ENCODE data around the gene SLC7A6.

The SLC7A6 gene

GRCh38 chr16:68235108-68235886, 29.0 kb upstream of the SLC7A6 start:
- DNase-seq, result no peak

DNA sequence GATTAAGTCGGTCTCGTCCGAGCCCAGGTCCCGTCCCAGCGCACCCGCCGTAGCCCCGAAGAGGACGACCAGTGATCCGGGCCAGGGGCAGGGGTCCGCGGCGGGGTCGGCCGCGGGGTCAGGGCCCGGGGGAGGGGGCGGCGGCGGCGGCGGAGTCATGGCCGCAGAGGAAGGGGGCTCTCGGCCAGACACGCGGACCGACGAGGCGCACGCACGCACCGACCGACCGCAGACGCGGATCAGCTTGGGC, 28.5 kb upstream of the SLC7A6 start, which contains the start of gene ESRP2:
Gene ESRP2 (minus strand): TSS at position 241 of the 250 bp plus-strand sequence. CDS start 82 bp downstream, at position 159.
- DNase-seq, result no peak

DNA sequence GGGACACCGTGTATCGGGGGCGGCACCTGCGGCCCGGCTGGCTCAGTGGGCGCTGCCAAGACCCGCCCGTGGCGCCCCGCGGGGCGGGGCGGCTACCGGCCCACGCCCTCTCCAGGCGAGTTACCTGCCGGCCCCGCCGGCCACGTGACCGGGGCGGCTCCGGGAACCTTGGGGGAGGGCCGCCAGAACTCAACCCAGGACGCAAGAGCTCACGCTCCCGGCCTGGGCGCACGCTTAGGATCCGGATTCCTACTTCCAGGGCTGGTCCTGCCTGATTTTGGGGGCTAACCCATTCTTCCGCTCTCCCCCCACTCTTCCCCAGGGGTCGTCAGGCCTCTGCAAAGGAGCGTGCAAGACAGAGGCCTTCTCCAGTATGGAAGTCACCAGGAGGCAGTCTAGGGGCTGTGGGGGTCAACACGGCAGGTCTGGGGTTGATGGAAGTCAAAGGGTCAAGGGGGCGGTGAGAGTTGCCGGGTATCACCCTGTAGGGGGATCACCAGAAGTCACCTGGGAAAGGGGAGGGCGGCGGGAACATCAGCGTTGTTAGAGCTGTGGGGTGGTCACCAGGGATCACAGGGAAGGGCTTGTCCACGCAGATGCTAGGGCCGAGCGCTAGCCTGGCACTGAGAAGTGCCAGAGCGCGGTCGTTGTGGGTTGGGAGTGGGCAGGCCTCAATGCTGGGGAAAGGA, 28.0 kb upstream of the SLC7A6 start:
- no peak for DNase-seq

- no peak for DNase-seq
Measured at GRCh38 chr16:68236826-68237242, 27.5 kb upstream of the SLC7A6 start.

DNA sequence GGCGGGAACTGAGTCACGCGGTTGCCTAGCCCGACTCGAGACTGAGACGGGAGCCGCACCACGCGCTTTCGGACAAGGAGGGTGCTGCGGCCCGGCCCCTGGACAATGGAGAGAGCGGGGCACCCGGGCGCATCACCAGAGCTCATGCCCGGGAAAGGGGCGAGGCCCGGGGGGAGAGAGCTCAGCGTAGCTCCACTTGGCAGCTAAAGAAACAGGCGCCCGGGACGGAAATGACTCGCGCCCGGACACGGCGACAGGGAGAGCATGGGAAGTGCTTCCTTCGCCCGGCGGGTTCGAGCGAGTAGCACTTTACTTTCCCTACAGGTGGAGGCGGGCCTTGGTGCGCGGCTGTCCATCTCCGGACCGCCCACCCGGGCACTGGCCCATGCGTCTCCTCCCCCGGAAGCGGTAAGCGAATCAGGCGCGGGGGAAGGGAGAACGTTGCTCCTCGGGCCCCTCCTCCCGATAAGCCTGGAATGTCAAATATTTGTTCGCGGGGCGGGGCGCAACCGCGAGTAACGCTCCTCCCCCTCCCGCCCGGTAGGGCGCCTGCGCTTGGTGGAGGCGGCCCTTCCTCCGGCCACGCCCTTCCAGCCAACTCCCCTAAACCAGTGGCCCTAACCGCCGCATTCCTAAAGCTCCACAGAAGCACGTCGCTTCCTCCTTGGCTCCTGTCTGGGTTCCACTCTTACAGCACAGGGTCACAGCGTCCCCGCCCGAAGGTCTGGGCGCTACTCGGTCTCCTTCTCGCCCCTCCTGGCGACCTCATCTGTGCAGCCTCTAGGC, 26.9 kb upstream of the SLC7A6 start:
- peak; percentile 98 for DNase-seq

GRCh38 chr16:68238029-68238345, 26.3 kb upstream of the SLC7A6 start:
- DNase-seq, result no peak

DNA sequence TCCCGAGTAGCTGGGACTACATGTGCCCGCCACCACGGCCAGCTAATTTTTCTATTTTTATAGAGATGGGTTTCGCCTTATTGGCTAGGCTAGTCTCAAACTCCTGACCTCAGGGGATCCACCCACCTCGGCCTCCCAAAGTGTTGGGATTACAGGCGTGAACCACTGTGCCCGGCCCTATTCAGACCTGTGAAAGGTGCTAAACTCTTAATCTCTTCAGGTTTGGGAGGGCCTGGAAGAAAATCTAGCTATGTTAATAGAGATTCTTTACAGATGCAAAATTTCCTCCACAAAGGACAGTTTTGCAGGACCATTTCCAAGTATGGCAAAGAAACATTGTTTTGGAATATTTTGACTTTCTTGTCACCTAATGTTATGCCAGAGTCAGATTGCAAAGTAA, 22.2 kb upstream of the SLC7A6 start:
- DNase-seq, result no peak

DNA sequence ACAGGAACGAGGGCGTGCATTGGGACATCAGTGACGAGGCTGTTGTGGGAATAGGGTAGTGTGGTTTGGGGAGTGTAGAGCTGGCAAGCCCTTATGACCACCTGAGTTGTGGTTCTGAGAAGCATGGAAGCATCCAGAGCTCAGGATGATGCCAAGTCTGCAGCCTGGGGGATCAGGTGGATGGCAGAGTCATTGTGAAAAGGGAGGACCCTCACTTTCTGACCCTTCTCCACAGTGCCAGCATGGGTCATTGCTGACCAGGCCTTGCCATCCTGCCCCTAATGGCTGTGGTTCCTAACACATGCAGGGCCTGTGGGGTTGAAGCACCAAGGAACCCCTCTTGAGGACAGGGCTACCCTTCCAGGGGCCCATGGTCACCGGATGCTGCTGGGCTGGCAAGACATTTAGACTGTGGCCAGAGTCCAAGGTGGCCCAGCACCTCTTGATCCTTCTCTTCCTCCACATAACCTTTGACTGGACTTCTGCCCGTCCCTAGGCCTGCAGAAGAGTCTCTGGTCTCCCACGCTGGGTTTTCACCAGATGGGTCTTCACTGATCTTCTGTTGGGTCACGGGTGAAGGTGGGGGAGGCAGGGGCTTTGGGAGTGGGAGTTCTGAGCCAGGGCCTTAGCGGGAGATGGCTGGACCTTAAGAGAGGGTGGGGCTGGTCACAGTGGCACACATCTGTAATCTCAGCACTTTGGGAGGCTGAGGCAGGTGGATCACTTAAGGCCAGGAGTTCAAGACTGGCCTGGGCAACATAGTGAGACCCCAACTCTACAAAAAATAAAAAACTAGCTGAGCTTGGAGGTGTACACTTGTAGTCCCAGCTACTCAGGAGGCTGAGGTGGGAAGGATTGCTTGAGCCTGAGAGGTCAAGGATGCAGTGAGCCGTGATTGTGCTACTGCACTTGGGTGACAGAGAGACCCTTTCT, 21.1 kb upstream of the SLC7A6 start:
- no peak for DNase-seq

- no peak for DNase-seq
Measured at GRCh38 chr16:68244481-68244902, 19.8 kb upstream of the SLC7A6 start.

DNA sequence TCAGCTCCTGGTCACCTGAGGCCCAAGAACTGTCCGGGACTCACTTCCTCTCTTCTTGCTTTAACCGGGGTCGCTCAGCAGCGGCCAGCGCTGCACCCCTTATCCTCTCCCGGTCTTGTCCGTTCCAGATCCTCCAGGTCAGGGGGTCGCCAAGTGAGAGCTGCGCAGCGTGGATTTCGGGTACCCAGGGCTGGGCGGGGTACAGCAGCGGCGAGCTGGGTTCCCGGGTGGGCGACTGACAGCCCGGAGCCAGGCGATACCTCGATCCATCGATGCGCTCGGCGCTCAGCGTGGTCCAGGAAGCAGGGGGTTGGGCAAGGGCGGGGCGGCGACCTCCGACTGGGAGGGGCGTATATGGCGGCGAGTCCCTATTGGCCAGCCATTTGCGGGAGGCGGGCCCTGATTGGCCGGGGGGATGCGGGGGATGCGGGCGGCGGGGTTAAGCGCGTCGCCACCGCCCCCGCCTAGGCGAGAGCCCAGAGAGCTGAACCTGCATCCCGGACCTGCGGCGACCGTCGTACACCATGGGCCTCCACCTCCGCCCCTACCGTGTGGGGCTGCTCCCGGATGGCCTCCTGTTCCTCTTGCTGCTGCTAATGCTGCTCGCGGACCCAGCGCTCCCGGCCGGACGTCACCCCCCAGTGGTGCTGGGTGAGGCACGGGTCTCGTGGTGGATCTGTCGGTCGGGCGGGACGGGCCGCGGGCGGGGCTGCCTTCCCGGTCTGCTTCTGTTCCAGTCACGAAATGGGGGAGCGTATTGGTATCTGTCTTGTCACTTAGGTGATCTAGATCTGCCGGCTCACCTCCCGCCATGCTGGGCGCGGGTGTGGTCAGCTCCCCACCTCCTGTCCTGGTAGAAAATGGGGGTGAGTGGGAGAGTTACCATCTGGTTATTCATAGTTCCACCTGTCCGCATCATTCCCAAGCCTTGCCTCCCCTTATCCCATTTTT, 19.1 kb upstream of the SLC7A6 start, which contains the start of gene PLA2G15:
Gene PLA2G15 (plus strand): TSS at position 471 of the 951 bp plus-strand sequence. CDS start 54 bp downstream, at position 525.
- peak; percentile 87 for DNase-seq

- DNase-seq, result no peak
Measured at GRCh38 chr16:68246121-68246520, 18.2 kb upstream of the SLC7A6 start.

DNA sequence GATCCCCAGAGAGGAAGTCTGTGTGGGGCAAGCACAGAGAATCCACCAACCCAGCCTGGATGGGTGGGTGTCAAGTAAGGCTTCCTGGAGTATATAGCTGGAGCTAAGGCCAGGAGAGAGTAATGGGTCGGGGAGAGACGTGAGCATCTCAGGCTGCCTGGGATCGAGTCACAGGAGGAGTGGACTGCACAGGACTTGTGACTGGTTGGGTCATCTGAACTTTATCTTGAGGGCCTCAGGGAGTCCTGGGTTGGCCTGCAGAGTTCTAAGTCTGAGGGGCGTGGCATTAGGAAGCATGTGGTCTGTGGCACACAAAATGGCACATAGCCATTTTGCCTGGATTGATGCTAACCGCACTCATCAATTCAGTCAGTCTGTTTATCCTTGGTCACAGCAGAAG, 17.7 kb upstream of the SLC7A6 start:
- DNase-seq, result no peak

- DNase-seq, result no peak
Measured at GRCh38 chr16:68247400-68247799, 16.9 kb upstream of the SLC7A6 start.

DNA sequence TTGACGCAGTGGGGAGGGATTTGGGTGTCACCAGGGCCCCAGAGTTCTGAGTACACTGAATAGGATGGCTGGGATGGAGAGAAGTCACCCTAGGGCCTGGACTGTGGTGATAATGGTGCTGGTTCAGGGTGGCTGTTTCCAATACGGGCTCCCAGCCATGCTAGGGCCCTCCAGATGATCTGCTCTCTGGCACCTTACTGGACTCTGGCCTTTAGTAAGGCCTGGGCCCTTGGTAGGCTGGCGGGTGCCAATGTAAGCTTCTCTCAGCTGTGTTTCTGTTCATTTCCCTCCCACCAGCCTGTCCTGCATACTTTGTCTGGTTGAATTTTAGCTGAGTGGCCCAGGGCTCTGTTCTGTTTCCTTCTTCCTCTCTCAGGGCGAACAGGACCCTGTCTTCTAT, 16.4 kb upstream of the SLC7A6 start:
- no peak for DNase-seq

DNA sequence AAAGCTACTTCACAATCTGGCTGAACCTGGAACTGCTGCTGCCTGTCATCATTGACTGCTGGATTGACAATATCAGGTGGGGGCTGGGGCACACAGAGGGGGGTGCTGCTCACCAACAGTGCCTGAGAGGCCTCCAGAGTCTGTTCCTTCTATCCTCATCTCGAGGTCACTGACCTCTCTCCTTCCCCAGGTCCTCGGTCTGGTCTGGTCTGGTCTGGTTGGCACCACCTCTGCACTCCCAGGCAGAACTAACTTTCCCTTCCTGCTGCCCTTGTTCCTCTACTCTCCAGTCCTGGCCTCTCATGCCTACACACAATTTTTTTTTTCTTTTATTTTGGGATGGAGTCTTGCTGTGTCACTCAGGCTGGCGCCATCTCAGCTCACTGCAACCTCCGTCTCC, 15.0 kb upstream of the SLC7A6 start:
- DNase-seq, result no peak

DNA sequence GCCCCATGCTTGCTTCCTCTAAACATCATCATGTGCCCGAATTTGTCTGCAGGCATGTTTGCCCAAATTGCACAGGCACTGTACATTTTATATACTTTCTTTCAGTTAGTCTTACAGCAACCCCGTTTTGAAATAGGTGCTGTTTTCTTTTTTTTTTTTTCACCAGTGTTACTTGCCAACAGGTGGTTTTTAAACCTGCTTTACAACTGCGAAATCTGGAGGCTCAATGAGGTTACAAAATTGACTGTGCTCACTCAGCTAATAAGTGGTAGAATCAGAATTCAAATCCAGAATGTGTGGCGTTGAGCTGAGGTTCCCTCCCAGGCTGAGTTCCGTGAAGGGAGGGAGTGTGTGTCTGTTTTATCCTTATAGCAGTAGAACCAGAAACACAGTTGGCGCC, 13.4 kb upstream of the SLC7A6 start:
- no peak for DNase-seq

GRCh38 chr16:68251832-68252231, 12.5 kb upstream of the SLC7A6 start:
- no peak for DNase-seq

GRCh38 chr16:68252383-68252782, 11.9 kb upstream of the SLC7A6 start:
- no peak for DNase-seq

DNA sequence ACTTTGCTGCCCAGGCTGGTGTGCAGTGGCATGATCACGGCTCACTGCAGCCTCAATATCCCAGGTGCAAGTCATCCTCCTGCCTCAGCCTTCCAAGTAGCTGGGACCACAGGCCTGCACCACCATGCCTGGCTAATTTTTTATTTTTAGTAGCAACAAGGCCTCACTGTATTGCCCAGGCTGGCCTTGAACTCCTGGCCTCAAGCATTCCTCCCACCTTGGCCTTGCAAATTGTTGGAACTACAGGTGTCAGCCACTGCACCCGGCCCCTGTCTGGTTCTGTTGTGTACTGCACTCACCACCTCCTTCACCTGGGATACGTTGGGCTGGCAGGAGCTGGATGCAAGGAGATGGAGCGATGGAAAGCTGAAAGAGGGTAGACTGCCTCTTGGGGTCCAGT, 10.6 kb upstream of the SLC7A6 start:
- DNase-seq, result no peak

DNA sequence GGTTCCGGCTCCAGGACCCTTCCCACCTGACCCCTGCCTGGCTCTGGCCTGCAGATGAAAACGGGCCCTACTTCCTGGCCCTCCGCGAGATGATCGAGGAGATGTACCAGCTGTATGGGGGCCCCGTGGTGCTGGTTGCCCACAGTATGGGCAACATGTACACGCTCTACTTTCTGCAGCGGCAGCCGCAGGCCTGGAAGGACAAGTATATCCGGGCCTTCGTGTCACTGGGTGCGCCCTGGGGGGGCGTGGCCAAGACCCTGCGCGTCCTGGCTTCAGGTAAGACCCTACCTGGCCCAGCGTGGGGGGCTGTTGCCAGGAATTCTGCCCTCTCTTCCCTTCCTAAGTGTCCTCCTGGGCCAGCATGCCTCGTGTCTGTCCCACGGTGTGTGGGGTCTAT, 8.6 kb upstream of the SLC7A6 start:
- DNase-seq, result no peak

- DNase-seq, result peak; percentile 18
Measured at GRCh38 chr16:68257251-68257905, 6.9 kb upstream of the SLC7A6 start.
